Myocyte (in vitro differentiated cells): ENCODE results near the gene RBFOX1. TPM values are rescaled to one million over a fixed set of nuclear protein-coding genes. Genes with fewer than 3 reads are reported as not detected.

ENCODE experiments used
- DNase-seq: peaks from one replicate; pipeline ENCODE4 v3.0.0-alpha.2; 2012; ENCODE audit warnings: low read depth
- polyA plus RNA-seq: library from polyadenylated mRNA; unstranded; fragments of >200 nt; gene quantifications from one replicate; pipeline ENCODE4 v1.2.1, GENCODE V29; 2012; ENCODE audit warnings: missing spikeins
- total RNA-seq: library from RNA; depleted of rRNA; stranded (reverse); fragments of >200 nt; gene quantifications from 2 replicates; pipeline ENCODE4 v1.2.3, GENCODE V29; 2014

Gene RBFOX1
- 42.5 and 58.7 TPM in 2 replicates for total RNA-seq
- 15.7 TPM for polyA plus RNA-seq

- peak; percentile 91 for DNase-seq
Observed at GRCh38 chr16:7332611-7333010, at the start of gene RBFOX1. Gene RBFOX1, plus strand, starts transcription at chr16:7332845.

DNA sequence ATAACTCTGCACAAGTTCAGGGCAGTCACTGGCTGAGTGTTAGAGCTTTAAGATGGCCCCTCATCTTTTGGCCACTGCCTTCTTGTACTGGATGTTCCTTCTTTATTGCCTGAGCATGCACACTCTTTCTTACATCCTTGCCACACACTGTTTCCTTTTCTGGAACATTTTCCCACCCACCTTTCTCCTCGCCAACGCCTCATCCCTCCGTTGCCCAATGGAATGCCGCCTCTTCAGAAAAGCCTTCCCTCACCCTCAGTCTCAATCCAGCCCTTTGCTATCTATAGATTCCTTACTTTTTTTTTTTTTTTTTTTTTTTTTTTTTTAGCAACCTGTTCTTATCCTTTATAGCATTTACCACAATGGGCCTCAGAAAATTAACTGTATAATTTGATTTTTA lies 47.9 kb upstream of the RBFOX1 start:
- no peak for DNase-seq

GRCh38 chr16:7285520-7285919 lies 47.1 kb upstream of the RBFOX1 start:
- DNase-seq = no peak

DNA sequence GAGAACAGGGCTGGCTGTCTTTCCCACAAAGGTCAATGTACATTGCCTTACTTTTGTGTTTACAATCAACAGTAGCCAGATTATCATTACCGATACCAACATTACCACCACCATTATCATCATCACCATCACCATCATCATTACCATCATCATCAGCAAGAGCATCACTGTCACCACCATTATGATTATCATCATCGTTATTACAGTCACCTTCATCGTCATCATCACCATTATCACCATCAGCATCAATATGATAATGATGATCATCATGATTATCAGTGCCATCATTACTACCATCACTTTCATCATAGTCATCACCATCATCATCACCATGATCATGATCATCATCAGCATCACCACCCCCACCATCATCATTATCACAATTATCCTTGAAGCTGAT lies 43.3 kb upstream of the RBFOX1 start:
- no peak for DNase-seq

DNA sequence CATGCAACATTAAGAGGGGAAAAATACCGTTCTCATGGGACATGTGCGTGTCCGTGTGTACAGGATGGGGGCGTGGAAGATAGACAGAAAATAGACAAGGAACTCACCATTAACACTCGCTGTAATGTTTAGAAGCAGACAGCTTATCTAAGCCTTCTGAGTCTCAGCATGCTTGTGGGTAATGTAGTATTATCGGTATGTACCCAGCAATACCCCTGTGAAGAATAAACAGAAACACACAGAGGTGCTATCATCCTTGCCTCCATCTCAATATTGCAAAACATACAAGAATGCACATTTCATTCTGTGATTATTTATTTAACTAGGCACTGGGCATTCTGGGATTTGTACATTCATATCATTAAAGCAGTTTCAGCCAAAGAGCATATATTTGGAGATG lies 42.0 kb upstream of the RBFOX1 start:
- no peak for DNase-seq

- DNase-seq = no peak
Observed at GRCh38 chr16:7294020-7294419, 38.6 kb upstream of the RBFOX1 start.

GRCh38 chr16:7303052-7303610 lies 29.5 kb upstream of the RBFOX1 start:
- peak; percentile 37 for DNase-seq

GRCh38 chr16:7303660-7304200 lies 28.9 kb upstream of the RBFOX1 start:
- no peak for DNase-seq

GRCh38 chr16:7304279-7304678 lies 28.4 kb upstream of the RBFOX1 start:
- no peak for DNase-seq

DNA sequence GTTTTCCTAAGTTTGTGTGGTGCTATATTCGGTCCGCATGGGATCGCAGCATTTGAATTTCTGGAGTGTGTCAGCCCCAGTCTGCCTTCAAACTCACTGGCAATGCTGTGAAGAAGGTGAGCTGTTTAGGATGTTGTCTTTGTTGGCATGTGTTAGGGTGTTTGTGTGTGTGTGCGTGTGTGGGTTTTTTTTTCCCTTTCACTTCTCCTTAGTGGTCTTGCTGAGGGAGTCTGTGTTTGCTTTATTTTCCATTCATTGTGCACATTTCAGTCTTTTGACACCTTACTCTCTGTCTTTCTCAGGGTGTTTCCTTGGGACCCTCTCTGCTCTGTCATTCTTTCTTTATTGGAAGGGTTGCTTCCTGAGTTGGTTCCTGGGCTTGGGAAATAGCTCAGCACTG lies 27.7 kb upstream of the RBFOX1 start:
- DNase-seq = no peak

- DNase-seq = peak; percentile 39
Observed at GRCh38 chr16:7313170-7313569, 19.5 kb upstream of the RBFOX1 start.

- no peak for DNase-seq
Observed at GRCh38 chr16:7314163-7314562, 18.5 kb upstream of the RBFOX1 start.

DNA sequence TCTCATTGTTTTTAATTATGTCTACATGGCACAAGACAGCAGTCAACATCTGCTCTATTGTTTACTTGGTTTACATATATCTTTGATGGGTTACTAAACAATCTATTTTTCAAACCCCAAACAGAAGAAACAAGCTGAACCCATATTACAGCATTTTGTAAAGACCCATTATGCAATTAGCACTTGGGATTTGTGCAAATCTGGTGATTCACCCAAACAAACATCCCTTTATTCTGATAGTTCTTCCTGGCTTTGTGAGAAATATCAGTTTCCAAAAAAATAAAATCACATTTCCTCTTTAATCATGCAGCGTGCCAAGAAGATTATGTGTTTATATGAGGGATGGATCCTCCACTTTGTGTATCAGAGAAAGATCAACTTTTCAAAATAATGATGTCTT lies 16.8 kb upstream of the RBFOX1 start:
- no peak for DNase-seq

- no peak for DNase-seq
Observed at GRCh38 chr16:7316281-7316888, 16.3 kb upstream of the RBFOX1 start.

DNA sequence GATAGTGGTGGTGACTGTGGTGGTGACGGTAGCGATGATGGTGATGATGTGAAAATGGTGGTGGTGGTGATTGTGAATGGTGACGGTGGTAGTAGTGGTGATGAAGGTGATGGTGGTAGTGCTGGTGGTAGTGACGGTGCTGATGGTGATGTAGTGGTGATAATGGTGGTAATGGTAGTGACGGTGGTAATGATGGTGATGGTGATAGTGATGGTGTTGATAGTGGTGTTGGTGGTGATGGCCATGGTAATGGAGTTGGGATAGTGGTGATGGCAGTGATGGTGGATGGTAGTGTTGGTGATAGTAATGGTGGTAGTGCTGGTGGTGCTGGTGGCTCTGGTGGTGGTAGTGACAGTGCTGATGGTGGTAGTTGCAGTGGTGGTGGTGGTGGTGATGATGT lies 14.7 kb upstream of the RBFOX1 start:
- no peak for DNase-seq

DNA sequence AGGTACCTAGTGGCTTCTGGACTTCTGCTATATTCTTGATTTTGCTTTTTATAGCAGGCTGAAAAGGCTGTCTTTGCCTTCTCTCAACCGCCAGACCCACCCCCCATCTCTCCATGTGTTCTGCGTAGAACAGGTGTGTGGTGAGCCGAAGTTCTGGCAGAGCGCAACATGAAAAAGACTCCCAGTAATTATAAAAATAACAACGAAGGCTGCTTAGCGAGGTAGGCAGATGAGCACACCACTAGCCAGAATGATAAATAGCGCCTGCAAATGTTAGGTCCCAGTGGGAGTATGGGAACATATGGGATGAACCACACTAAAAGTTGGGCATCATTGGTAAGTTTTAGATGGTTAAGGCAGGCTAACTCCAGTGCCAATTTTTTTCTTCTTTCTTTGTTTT lies 14.0 kb upstream of the RBFOX1 start:
- DNase-seq = peak; percentile 49

GRCh38 chr16:7319514-7319913 lies 13.1 kb upstream of the RBFOX1 start:
- peak; percentile 61 for DNase-seq

DNA sequence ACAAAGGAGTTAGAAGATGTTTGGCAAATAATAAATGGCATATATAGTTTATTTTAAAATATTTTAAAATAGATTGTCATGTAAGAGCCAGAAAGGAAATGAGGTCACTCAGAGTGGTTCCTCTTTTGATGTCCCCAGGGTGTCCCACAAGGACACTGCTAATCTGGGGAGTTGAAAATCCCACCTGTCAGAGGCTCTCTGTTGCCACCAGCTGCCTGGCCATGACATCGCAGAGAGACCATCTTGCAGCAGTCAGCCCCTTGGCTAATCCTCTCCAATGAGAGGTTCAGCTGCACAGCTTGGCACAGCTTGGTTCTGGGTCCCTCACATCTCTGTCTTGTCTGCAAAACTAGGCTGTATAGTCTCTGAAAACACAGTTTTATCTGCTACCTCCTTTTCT lies 11.0 kb upstream of the RBFOX1 start:
- peak; percentile 86 for DNase-seq

- no peak for DNase-seq
Observed at GRCh38 chr16:7324321-7324720, 8.3 kb upstream of the RBFOX1 start.

DNA sequence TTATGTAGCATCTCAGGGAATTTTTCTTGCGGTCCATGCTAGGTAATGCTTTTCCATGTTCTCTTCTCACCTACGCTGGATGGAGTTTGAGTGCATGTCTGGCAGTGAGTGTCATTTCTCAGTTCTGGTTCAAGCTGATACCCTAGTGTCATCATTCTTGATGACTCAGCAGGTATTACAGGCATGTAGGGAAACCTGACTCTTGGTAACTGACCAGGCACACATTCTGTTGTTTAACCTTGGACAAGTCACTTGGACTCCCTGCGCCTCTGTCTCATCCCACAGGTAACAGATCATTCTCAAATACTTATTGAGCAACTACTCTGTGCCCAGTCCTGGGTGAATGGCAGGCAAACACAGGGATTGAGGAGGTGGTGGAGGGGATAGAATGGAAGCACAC lies 6.8 kb upstream of the RBFOX1 start:
- no peak for DNase-seq

DNA sequence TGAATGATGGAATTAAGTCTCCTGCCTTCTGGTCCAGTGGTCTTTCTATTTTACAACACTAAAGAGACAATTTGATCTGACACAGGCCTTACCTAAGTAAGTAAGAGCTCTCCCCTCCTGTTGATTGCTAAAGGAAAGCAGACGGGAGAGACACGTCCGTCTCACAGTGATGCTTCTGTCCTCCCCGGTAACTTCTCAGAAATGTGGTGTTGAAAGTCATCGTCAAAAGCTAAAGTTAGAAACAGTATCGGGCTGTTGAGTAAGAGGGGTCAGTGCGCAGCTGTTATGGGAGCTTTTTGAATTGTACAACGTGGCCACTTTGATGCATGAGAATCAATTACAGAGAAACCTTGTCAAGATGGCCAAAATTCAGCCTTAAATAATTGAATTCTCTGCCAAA lies 1.9 kb upstream of the RBFOX1 start:
- peak; percentile 90 for DNase-seq

GRCh38 chr16:7331997-7332396 lies 648 bp upstream of the RBFOX1 start:
- DNase-seq = peak; percentile 60

DNA sequence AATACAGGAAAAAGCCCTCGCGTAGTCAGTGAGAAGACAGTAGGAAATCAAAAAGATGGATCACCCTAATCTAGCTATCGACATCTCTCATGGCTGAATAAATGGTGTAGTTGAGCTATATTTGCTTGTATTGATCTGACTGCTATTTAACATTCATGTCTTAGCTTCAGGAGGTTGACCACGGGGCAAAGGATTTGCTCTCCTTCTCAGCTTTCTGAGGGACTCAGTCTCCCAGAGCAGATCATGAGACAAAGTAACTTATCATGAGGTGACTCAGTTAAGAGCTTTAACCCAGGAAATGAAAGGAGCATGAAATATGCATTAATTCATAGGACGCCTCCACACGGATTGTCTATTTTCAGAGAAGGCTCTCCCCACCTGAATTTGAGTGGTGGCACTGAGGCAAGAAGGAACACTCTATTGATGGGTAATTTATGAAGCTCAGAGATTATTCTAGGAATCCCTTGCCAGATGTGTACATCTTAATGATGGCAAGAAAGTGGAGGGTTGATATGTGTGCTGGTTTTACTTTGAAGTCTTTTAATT lies 608 bp downstream of the RBFOX1 start:
- DNase-seq = no peak
